OCI-LY3 (cell line): Measurements from ENCODE around the gene AP2A2.

ENCODE experiments used
- EZH2phosphoT487 ChIP-seq: fragments of 200-600 bp; shearing (Covaris generic); IDR thresholded peaks from 2 replicates; pipeline ENCODE4 v1.6.1; 2018; ENCODE audit warnings: antibody characterized with exemption, mixed run types, low read depth
- TF ChIP-seq, protein P1 (sequence below): fragments of 200-600, 300-600 bp; sonication (generic); IDR thresholded peaks from 2 replicates; pipeline ENCODE4 v1.5.1; 2014; ENCODE audit warnings: antibody characterized with exemption, low read length, low read depth

DNA sequence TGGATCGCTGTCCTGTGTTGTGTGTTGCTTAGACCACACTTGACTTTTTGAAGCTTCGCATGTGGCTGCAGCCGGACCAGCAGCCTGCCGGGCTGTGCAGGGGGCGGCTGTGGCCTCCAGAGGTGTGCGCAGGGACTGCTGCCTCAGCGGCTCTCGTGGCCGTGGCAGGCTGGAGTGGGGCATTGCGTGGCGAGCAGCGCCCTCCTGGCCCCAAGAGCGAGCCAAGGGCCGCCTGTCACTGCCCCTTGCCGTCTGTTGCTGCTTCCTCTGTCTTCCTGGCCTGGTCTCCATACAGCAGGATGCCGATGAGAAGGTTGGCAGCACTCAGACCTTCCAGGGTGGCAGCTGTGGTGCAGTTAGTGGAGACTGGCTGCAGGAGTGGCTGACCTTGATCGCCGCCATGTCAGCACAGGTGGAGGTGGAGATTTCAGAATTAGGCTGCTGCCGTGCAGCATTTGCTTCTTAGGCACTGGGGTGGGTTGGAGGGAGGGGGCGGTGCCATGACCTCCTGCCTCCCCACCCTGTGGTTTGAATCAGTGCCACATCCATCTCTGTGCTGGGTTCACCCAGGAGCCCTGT is 76.8 kb downstream of the AP2A2 start:
- TF ChIP-seq, protein P1, sequence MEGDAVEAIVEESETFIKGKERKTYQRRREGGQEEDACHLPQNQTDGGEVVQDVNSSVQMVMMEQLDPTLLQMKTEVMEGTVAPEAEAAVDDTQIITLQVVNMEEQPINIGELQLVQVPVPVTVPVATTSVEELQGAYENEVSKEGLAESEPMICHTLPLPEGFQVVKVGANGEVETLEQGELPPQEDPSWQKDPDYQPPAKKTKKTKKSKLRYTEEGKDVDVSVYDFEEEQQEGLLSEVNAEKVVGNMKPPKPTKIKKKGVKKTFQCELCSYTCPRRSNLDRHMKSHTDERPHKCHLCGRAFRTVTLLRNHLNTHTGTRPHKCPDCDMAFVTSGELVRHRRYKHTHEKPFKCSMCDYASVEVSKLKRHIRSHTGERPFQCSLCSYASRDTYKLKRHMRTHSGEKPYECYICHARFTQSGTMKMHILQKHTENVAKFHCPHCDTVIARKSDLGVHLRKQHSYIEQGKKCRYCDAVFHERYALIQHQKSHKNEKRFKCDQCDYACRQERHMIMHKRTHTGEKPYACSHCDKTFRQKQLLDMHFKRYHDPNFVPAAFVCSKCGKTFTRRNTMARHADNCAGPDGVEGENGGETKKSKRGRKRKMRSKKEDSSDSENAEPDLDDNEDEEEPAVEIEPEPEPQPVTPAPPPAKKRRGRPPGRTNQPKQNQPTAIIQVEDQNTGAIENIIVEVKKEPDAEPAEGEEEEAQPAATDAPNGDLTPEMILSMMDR, result no peak
- no peak for TF ChIP-seq EZH2phosphoT487
